IMR-90 (cell line): ENCODE measurements around the gene MT1H. TPM values are rescaled to one million over a fixed set of nuclear protein-coding genes. Genes with fewer than 3 reads are reported as not detected.

Source experiments
- ATAC-seq: fragments of 200-7000 bp; cut with Tn5 transposase; 2 replicates; pipeline ENCODE4 v1.9.1; 2020; ENCODE audit warnings: low read depth, mild to moderate bottlenecking, moderate library complexity
- BruUV-seq: library from RNA; stranded (reverse); fragments of 400-500 nt; replicated peaks from 2 replicates; lab custom pipeline; 2021; lab: Mats Ljungman, UMichigan
- CTCF ChIA-PET: fragments of 300-600 bp; formaldehyde crosslinking; extraction: SDS; loops from one replicate; lab custom pipeline; 2021; ENCODE audit warnings: antibody characterized with exemption; lab: Yijun Ruan, JAX
- POLR2A ChIA-PET: fragments of 300-600 bp; sonication (Branson Sonifier 250); formaldehyde crosslinking; loops from one replicate; lab custom pipeline; 2022; ENCODE audit warnings: antibody characterized with exemption; ENCODE audit not compliant: unreplicated experiment; lab: Charles Lee
- DNase-seq: peaks from one replicate; pipeline ENCODE4 v3.0.0; 2013
- H2AFZ ChIP-seq: replicated peaks from 2 replicates; pipeline ENCODE3; 2013; ENCODE audit warnings: low read length, mild to moderate bottlenecking; ENCODE audit not compliant: poor library complexity
- H2AK5ac ChIP-seq: 2 replicates; pipeline ENCODE4 v1.6.1; 2013; ENCODE audit warnings: low read depth, low read length, inconsistent platforms
- H2AK9ac ChIP-seq: replicated peaks from 2 replicates; pipeline ENCODE3; 2013; ENCODE audit warnings: mild to moderate bottlenecking, low read depth, low read length, moderate library complexity; ENCODE audit not compliant: poor library complexity
- H2BK120ac ChIP-seq: 2 replicates; pipeline ENCODE4 v1.6.1; 2013; ENCODE audit warnings: low read depth, low read length, inconsistent platforms
- H2BK15ac ChIP-seq: 3 replicates; pipeline ENCODE4 v1.6.1; 2013; ENCODE audit warnings: low read depth, low read length, inconsistent platforms
- H2BK20ac ChIP-seq: 2 replicates; pipeline ENCODE4 v1.6.1; 2013; ENCODE audit warnings: low read depth, mild to moderate bottlenecking, inconsistent platforms, low read length, moderate library complexity
- H2BK5ac ChIP-seq: 2 replicates; pipeline ENCODE4 v1.6.1; 2013; ENCODE audit warnings: mild to moderate bottlenecking, low read depth, low read length, inconsistent platforms; ENCODE audit not compliant: poor library complexity, severe bottlenecking
- H3K14ac ChIP-seq: replicated peaks from 2 replicates; pipeline ENCODE4 v1.6.1; 2013; ENCODE audit warnings: low read depth, low read length, inconsistent platforms
- H3K18ac ChIP-seq: 2 replicates; pipeline ENCODE4 v1.6.1; 2013; ENCODE audit warnings: low read depth, low read length, control low read depth
- H3K23ac ChIP-seq: 2 replicates; pipeline ENCODE4 v1.6.1; 2013; ENCODE audit warnings: low read depth, low read length, inconsistent platforms
- H3K27ac ChIP-seq: 2 replicates; pipeline ENCODE4 v1.5.1; 2013; ENCODE audit warnings: mild to moderate bottlenecking, control low read depth, low read length; ENCODE audit not compliant: insufficient read depth
- H3K27me3 ChIP-seq: 2 replicates; pipeline ENCODE4 v1.6.1; 2013; ENCODE audit warnings: low read length; ENCODE audit not compliant: control insufficient read depth, insufficient read depth
- H3K36me3 ChIP-seq: 2 replicates; pipeline ENCODE4 v1.6.1; 2013; ENCODE audit warnings: low read length, mixed read lengths; ENCODE audit not compliant: control insufficient read depth, insufficient read depth
- H3K4ac ChIP-seq: 2 replicates; pipeline ENCODE4 v1.6.1; 2013; ENCODE audit warnings: low read depth, low read length, inconsistent platforms
- H3K4me1 ChIP-seq: 2 replicates; pipeline ENCODE4 v1.6.1; 2013; ENCODE audit warnings: low read length, mixed read lengths; ENCODE audit not compliant: control insufficient read depth, insufficient read depth
- H3K4me2 ChIP-seq: 2 replicates; pipeline ENCODE4 v1.6.1; 2013; ENCODE audit warnings: low read depth, mild to moderate bottlenecking, control low read depth, low read length, moderate library complexity
- H3K4me3 ChIP-seq: 2 replicates; pipeline ENCODE4 v1.5.1; 2013; ENCODE audit warnings: low read depth, mild to moderate bottlenecking, control low read depth, low read length, moderate library complexity; ENCODE audit not compliant: insufficient read depth
- H3K56ac ChIP-seq: 2 replicates; pipeline ENCODE4 v1.6.1; 2013; ENCODE audit warnings: low read length, inconsistent platforms; ENCODE audit not compliant: insufficient read depth; ENCODE audit errors: extremely low read depth
- H3K79me1 ChIP-seq, 2 experiments: 2 replicates each; pipeline ENCODE4 v1.6.1; 2013; ENCODE audit warnings: low read length in 2 of 2, inconsistent platforms in 1 of 2, low read depth in 1 of 2
- H3K9ac ChIP-seq: 2 replicates; pipeline ENCODE4 v1.6.1; 2013; ENCODE audit warnings: low read depth, low read length, control low read depth
- H3K9me1 ChIP-seq: 2 replicates; pipeline ENCODE4 v1.6.1; 2013; ENCODE audit warnings: low read length, inconsistent platforms; ENCODE audit not compliant: insufficient read depth
- H3K9me3 ChIP-seq: 2 replicates; pipeline ENCODE4 v1.6.1; 2013; ENCODE audit warnings: low read length; ENCODE audit not compliant: control insufficient read depth, insufficient read depth
- H4K20me1 ChIP-seq: 2 replicates; pipeline ENCODE4 v1.6.1; 2013; ENCODE audit warnings: low read length, inconsistent platforms; ENCODE audit not compliant: insufficient read depth
- H4K5ac ChIP-seq: 2 replicates; pipeline ENCODE4 v1.6.1; 2013; ENCODE audit warnings: mild to moderate bottlenecking, low read depth, low read length, control low read depth
- H4K8ac ChIP-seq, 2 experiments: 2 replicates each; pipeline ENCODE4 v1.6.1; 2013; ENCODE audit warnings: low read depth in 2 of 2, low read length in 2 of 2, control low read depth in 1 of 2, inconsistent platforms in 1 of 2
- H4K91ac ChIP-seq: 2 replicates; pipeline ENCODE4 v1.6.1; 2013; ENCODE audit warnings: low read depth, low read length, inconsistent platforms; ENCODE audit not compliant: insufficient read depth
- BHLHE40 ChIP-seq: fragments of 150-350 bp; IDR thresholded peaks from 2 replicates; pipeline ENCODE4 v1.6.1; 2016; ENCODE audit warnings: mild to moderate bottlenecking, low read depth, low read length
- CEBPB ChIP-seq: IDR thresholded peaks from 2 replicates; pipeline ENCODE4 v1.6.1; 2012; ENCODE audit warnings: low read depth, low read length, improper control_type of control experiment
- CHD1 ChIP-seq: IDR thresholded peaks from 2 replicates; pipeline ENCODE4 v1.6.1; 2012; ENCODE audit warnings: low read depth, low read length, improper control_type of control experiment
- CTCF ChIP-seq: conservative IDR thresholded peaks from 2 replicates; pipeline ENCODE4 v1.5.1; 2012; ENCODE audit warnings: mild to moderate bottlenecking, low read depth, low read length, improper control_type of control experiment
- ELK1 ChIP-seq: fragments of 150-350 bp; IDR thresholded peaks from 2 replicates; pipeline ENCODE4 v1.6.1; 2016; ENCODE audit warnings: low read depth, mild to moderate bottlenecking, low read length, moderate library complexity, borderline replicate concordance
- FOS ChIP-seq: fragments of 150-350 bp; IDR thresholded peaks from 2 replicates; pipeline ENCODE4 v1.6.1; 2016; ENCODE audit warnings: low read depth, low read length
- MAFK ChIP-seq: IDR thresholded peaks from 2 replicates; pipeline ENCODE4 v1.6.1; 2012; ENCODE audit warnings: low read depth, low read length, improper control_type of control experiment
- MAZ ChIP-seq: IDR thresholded peaks from 2 replicates; pipeline ENCODE4 v1.6.1; 2012; ENCODE audit warnings: low read depth, mild to moderate bottlenecking, low read length, improper control_type of control experiment, moderate library complexity, borderline replicate concordance
- MXI1 ChIP-seq: IDR thresholded peaks from 2 replicates; pipeline ENCODE4 v1.6.1; 2012; ENCODE audit warnings: low read depth, mild to moderate bottlenecking, low read length, moderate library complexity, borderline replicate concordance
- NFE2L2 ChIP-seq: fragments of 150-350 bp; IDR thresholded peaks from 2 replicates; pipeline ENCODE4 v1.6.1; 2016; ENCODE audit warnings: low read depth, mild to moderate bottlenecking, low read length
- POLR2A ChIP-seq: IDR thresholded peaks from 2 replicates; pipeline ENCODE4 v1.6.1; 2012; ENCODE audit warnings: mild to moderate bottlenecking, low read depth, low read length
- RAD21 ChIP-seq: IDR thresholded peaks from 2 replicates; pipeline ENCODE4 v1.6.1; 2012; ENCODE audit warnings: low read length, improper control_type of control experiment
- RCOR1 ChIP-seq: IDR thresholded peaks from 2 replicates; pipeline ENCODE4 v1.6.1; 2012; ENCODE audit warnings: mild to moderate bottlenecking, low read length, improper control_type of control experiment; ENCODE audit not compliant: insufficient replicate concordance
- RFX5 ChIP-seq: IDR thresholded peaks from 2 replicates; pipeline ENCODE4 v1.8.0; 2012; ENCODE audit warnings: low read depth, mild to moderate bottlenecking, low read length, moderate library complexity
- SMC3 ChIP-seq: fragments of 150-350 bp; IDR thresholded peaks from 2 replicates; pipeline ENCODE4 v1.6.1; 2016; ENCODE audit warnings: low read depth, mild to moderate bottlenecking, antibody characterized with exemption, low read length, moderate library complexity
- USF2 ChIP-seq: fragments of 150-350 bp; IDR thresholded peaks from 2 replicates; pipeline ENCODE4 v1.6.1; 2017; ENCODE audit warnings: mild to moderate bottlenecking, antibody characterized with exemption, low read length, low read depth
- WGBS, 2 experiments: methylation state at CpG; one replicate each; pipeline versions ENCODE4 v1.1.5 to v1.1.7; 2013; ENCODE audit warnings: missing lambda C conversion rate in 2 of 2; ENCODE audit not compliant: insufficient read length in 1 of 2; ENCODE audit errors: extremely low coverage in 2 of 2; 5-methylcytosine and 5-hydroxymethylcytosine counted together
- dilution Hi-C: fragments of 300-500 bp; cut with HindIII; formaldehyde crosslinking; loops from one replicate; pipeline ENCODE4 v1.14.3; 2018; ENCODE audit warnings: low sequenced_read_pairs; ENCODE audit not compliant: unreplicated experiment
- in situ Hi-C: fragments of 300-500 bp; cut with MboI; formaldehyde crosslinking; loops from 3 replicates; pipeline ENCODE4 v1.14.3; 2019; ENCODE audit warnings: low sequenced_read_pairs, inconsistent platforms, mixed read lengths
- intact Hi-C: fragments of 100-400 bp; cut with micrococcal nuclease; formaldehyde crosslinking; loops from 2 replicates; pipeline ENCODE4 v1.10.0; 2022
- polyA plus RNA-seq, 3 experiments: library from polyadenylated mRNA; depleted of rRNA; stranded (reverse); fragments of >200 nt; gene quantifications; 2 replicates each; pipeline ENCODE4 v1.2.3, GENCODE V29; 2012; ENCODE audit warnings: low replicate concordance in 1 of 3
- total RNA-seq: library from RNA; depleted of rRNA; stranded (reverse); fragments of >200 nt; gene quantifications from 2 replicates; pipeline ENCODE4 v1.2.3, GENCODE V29; 2012

Gene MT1H
- total and polyA plus RNA-seq, 2 of the 4 experiments (the other 2 are of a cell fraction): not detected

- Histone ChIP-seq H3K23ac (no peak overlapping the region), H2BK20ac (no peak overlapping the region), H4K91ac (no peak overlapping the region), H2AFZ (no peak overlapping the region), H3K18ac (no peak overlapping the region), H2AK5ac (no peak overlapping the region), H3K4me3 (no peak overlapping the region), H2BK120ac (no peak overlapping the region), H3K9me3 (0 out of 2 replicates have a peak, but pooled peaks cover 2% of the 10 kb centered on the region), H3K36me3 (no peaks in the 10 kb centered on the region), H4K20me1 (no peaks in the 10 kb centered on the region; the same call in 1 of the 2 replicates), H3K27ac (no peak overlapping the region), H3K79me1 (no peaks in the 10 kb centered on the region), H3K9me1 (0 out of 2 replicates have a peak, but pooled peaks cover 3% of the 10 kb centered on the region), H3K9ac (no peak overlapping the region), H4K8ac (no peak overlapping the region), H3K14ac (no peak overlapping the region), H4K5ac (no peak overlapping the region), H3K4ac (no peak overlapping the region), H3K4me1 (no peaks in the 10 kb centered on the region), H3K56ac (no peak overlapping the region), H2BK5ac (no peak overlapping the region), H2BK15ac (no peak overlapping the region), H3K4me2 (no peak overlapping the region), H3K27me3 (peaks cover 84% of the 10 kb centered on the region), H2AK9ac (no peak overlapping the region)
- DNase-seq (no peak), ATAC-seq (no peak)
- WGBS, 2 experiments: no CpG with 5 or more reads among the region's 2 CpGs
- BruUV-seq: no TSS peak
- TF ChIP-seq CHD1: no peak
- TF ChIP-seq USF2: no peak
- TF ChIP-seq ELK1: no peak
- TF ChIP-seq RAD21: no peak
- no peak for TF ChIP-seq MAZ
- no peak for TF ChIP-seq CTCF
- no peak for TF ChIP-seq POLR2A
- no peak for TF ChIP-seq MAFK
- no peak for TF ChIP-seq RFX5
- no peak for TF ChIP-seq MXI1
- TF ChIP-seq FOS: no peak
- no peak for TF ChIP-seq NFE2L2
- no peak for TF ChIP-seq BHLHE40
- no peak for TF ChIP-seq CEBPB
- TF ChIP-seq RCOR1: no peak
- no peak for TF ChIP-seq SMC3
- ChIA-PET POLR2A (no interaction called here), CTCF (no interaction called here)
- intact Hi-C loops (no loop called here), dilution Hi-C loops (no loop called here), in situ Hi-C loops (no loop called here)
These were observed 20.3 kb upstream of the MT1H start for GRCh38 chr16:56649271-56649670.
